ENCODE results near the gene ZNF714.
"Not testable (repeated sequence)": the region's sequence is repeated elsewhere in the genome, so short reads cannot be mapped to it uniquely, and the experiment has no call there.

Gene ZNF714

GRCh38 chr19:21130097-21130775 is 48.2 kb downstream of the ZNF714 start:
- no peak for DNase-seq (ENCODE audit: low read depth in 3 of 3)

- DNase-seq (ENCODE audit: low read depth in 3 of 3) = no peak
Measured at GRCh38 chr19:21133633-21134032, 51.6 kb downstream of the ZNF714 start.

GRCh38 chr19:21134934-21135366 is 52.9 kb downstream of the ZNF714 start:
- no peak for DNase-seq (ENCODE audit: low read depth in 3 of 3)

- DNase-seq (ENCODE audit: low read depth in 3 of 3) = no peak
Measured at GRCh38 chr19:21135433-21135832, 53.4 kb downstream of the ZNF714 start.

- DNase-seq (ENCODE audit: low read depth in 3 of 3) = no peak
Measured at GRCh38 chr19:21138130-21138529, 56.1 kb downstream of the ZNF714 start.

- DNase-seq (ENCODE audit: low read depth in 3 of 3) = not testable (repeated sequence)
Measured at GRCh38 chr19:21141006-21141405, 59.0 kb downstream of the ZNF714 start.

GRCh38 chr19:21141787-21142464 is 59.9 kb downstream of the ZNF714 start, which contains the start of gene ZNF431:
TSS of gene ZNF431 (plus strand) at chr19:21142040. CDS start at chr19:21142184, 144 bp downstream.
- peak; percentile 77 to 84 (median 81) for DNase-seq (ENCODE audit: low read depth in 3 of 3)

GRCh38 chr19:21143428-21143827 is 61.4 kb downstream of the ZNF714 start:
- DNase-seq (ENCODE audit: low read depth in 3 of 3) = no peak

GRCh38 chr19:21143854-21144253 is 61.9 kb downstream of the ZNF714 start:
- DNase-seq (ENCODE audit: low read depth in 3 of 3) = no peak

GRCh38 chr19:21147540-21147939 is 65.5 kb downstream of the ZNF714 start:
- no peak for DNase-seq (ENCODE audit: low read depth in 3 of 3)

GRCh38 chr19:21148681-21149080 is 66.7 kb downstream of the ZNF714 start:
- DNase-seq (ENCODE audit: low read depth in 3 of 3) = no peak

GRCh38 chr19:21149877-21150276 is 67.9 kb downstream of the ZNF714 start:
- no peak for DNase-seq (ENCODE audit: low read depth in 3 of 3)

GRCh38 chr19:21151460-21151859 is 69.5 kb downstream of the ZNF714 start:
- no peak for DNase-seq (ENCODE audit: low read depth in 3 of 3)

- no peak for DNase-seq (ENCODE audit: low read depth in 3 of 3)
Measured at GRCh38 chr19:21158523-21159135, 76.6 kb downstream of the ZNF714 start.

GRCh38 chr19:21164541-21164940 is 82.5 kb downstream of the ZNF714 start:
- no peak for DNase-seq (ENCODE audit: low read depth in 3 of 3)

- DNase-seq (ENCODE audit: low read depth in 3 of 3) = no peak
Measured at GRCh38 chr19:21166436-21166835, 84.4 kb downstream of the ZNF714 start.

Measured in stimulated activated CD4-positive, alpha-beta T cell treated with anti-CD3 and anti-CD28 coated beads, TNF-alpha, amount 100 ng/mL, for 24 hours (primary cell).